Activated naive CD4-positive, alpha-beta T cell treated with Interleukin-2 at 50 U/mL for 16 hours (primary cell): Measurements from ENCODE around the gene RAVER2.

ENCODE experiments used
- DNase-seq: peaks from one replicate; pipeline ENCODE4 v3.0.0-alpha.2; 2020

The RAVER2 gene

GRCh38 chr1:64881281-64881680 lies 136.4 kb downstream of the RAVER2 start:
- no peak for DNase-seq
